A204.1 (cell line): ENCODE data around the gene TM4SF20.
"Not testable (repeated sequence)": the region's sequence is repeated elsewhere in the genome, so short reads cannot be mapped to it uniquely, and the experiment has no call there.

Source experiments
- FAIRE-seq: peaks from 2 replicates; lab custom pipeline; 2012; peaks lifted over from hg19 to GRCh38; lab: Jason Lieb, UNC

Gene TM4SF20

DNA sequence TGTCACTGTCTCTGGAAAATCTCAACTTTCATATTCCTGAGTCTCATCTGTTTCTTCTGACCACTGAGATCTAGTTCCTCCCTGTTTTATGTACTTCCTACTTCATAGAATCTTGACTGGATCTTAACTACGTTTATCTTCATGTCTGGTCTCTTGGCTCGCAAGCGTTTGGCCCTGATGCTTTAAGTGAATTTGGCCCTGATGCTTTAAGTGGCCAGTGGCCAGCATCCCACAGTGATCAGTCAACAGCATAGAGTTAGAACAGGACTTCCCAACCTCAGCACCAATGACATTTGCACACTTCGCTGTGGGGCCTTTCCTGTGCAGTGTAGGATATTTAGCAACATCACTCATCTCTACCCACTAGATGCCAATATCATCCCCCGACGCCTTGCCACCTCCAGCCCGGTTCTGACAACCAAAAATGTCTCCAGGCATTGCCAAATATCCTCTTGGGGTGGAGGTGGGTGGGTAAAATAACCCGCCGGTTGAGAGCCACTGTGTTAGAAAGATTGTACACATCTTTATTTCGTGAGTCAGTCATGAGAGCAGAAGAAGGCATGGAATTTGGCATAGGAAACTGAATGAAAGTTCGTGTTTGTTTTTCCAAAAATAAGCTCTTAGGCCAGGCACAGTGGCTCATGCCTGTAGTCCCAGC lies 12.2 kb downstream of the TM4SF20 start:
- FAIRE-seq: no peak

DNA sequence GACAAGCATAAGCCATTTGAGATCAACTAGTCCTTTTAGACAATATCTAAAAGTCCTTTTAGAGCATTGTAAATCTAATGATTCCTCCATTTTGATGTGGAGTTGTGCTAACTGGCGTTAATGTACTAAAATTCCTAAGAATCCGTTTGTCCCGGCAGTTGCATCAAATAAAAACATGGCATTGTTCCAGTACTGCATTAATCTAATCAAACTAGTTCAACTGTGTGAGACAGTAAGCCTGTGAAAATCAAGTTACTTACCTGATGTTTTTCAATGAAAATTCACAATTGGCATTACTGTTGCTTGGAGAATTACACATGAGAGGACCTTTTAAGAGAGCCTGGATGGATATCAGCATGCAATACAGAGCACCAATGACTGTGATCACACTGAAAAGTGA lies 13.3 kb downstream of the TM4SF20 start:
- FAIRE-seq: no peak

DNA sequence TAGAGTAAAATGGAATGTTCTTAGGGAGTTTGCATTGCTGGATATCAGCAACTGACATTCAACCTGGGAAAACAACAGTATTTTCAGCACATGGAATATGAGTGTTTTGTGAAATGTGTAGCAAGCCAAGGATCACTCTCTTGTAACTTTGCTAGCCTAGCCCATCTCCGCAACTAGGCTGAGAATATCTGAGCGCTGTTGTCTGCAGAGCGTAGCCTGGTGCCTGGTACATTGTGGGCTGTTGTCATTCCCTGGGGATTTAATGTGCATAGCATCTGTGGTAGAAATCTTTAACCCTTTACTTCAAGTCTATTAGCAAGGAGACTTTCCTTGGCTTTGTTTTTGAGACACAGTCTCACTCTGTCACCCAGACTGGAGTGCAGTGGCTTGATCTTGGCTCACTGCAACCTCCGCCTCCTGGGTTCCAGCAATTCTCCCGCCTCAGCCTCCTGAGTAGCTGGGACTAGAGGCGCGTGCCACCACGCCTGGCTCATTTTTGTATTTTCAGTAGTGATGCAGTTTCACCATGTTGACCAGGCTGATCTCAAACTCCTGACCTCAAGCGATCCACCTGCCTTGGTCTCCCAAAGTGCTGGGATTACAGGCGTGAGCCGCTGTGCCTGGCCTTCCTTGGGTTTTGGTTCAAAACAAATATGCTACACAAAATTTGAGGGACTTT lies 14.4 kb downstream of the TM4SF20 start:
- not testable (repeated sequence) for FAIRE-seq

DNA sequence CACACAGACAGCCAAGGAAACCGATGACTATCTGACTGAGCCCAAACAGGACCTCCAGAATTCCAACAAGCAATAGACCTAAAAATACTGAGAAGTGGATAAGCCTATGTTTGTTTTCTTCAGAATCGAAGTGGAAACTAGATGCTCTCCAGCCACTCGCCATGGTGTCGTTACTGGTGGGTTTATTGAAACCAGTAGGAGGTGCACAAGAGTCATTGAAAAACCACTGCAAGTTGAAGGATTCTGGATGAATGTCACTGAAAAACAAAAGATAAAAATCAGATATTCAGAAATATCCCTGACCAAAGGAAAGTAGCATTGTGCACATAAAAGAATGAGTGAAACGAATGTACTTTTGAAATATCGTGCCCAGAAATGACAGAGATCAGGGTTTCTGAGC lies 15.3 kb downstream of the TM4SF20 start:
- FAIRE-seq: no peak

DNA sequence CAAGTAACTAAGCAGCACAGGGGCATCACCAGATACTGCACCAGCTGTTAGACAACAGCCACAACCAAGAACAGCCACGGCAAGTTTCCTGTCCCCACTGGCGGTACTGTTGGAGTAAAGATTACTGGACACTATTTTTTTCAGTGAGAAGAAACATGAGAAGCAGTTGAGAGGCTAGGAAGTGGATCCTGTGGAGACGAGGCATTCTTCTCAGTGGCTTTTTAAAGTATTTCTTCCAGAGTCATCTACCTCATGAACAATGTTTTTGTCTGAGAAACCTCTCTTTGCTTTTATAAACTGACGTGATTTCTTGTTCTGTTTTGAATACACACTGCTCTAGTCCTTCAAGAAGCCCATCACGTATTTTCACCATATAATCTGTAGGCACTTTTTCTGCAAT lies 18.8 kb downstream of the TM4SF20 start:
- no peak for FAIRE-seq

DNA sequence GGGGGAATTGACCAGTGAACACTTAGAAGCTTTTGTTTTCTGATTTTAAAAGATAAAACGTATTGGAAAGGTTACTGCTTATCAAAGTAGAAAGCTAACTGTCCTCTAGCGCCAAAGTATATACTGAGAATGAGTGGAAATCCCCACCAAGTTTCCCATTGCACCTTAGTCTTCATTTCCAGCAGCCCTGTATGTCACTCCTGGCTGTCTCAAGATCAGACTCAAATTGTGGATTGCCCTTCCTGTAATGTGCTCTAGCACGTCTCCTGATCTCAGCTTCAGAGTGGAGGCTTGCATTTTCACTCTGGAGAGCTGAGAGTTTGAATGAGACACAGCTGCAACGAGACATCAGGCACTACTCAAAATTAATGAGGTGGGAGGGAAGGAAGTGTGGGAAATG lies 27.5 kb downstream of the TM4SF20 start:
- no peak for FAIRE-seq

DNA sequence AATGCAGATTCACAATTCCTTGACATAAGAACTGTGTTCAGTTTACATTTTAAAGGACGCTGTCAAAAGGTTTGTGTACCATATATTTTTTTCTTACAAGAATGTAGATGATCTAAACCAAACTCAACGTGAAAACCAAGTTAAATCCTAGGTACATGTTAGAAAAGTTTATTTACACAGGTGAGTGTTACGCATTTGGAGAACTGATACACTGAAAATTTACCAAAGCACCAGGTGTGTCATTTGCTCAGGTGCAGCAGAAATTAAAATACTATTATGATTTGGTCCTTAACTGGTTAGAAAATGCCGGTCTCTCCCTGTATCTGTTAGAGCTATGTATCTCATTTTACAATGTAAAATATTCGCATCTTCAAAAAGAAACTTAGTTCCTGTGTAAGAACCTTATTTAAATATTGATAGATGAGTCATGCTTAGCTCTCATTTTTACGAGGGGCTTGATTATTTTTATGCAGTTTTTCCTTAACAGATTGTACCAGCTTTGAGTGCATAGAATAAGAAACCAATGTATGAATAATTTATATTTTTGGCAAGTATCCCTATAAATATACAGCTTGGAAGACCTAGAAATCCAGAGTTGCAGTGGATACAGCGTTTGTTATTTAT lies 29.0 kb downstream of the TM4SF20 start:
- FAIRE-seq: no peak

DNA sequence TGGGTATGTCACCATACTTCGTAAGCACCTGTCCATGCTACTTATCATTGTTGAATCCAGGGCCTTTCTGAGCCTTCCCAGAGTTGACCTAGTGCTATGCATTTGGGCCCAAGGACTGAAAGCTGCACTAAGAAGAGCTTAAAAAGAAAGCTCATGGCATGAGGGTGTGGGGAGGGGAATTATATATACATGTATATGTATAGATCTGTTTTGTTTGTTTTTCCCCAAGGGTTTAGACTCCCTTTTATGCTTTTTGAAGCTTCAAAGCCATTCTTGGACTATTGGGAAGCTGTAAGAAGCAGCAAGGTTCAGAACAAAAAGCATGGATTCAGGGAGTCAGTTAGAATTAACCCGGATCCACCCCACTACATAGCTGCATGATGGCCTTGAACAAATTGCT lies 30.8 kb downstream of the TM4SF20 start:
- no peak for FAIRE-seq

DNA sequence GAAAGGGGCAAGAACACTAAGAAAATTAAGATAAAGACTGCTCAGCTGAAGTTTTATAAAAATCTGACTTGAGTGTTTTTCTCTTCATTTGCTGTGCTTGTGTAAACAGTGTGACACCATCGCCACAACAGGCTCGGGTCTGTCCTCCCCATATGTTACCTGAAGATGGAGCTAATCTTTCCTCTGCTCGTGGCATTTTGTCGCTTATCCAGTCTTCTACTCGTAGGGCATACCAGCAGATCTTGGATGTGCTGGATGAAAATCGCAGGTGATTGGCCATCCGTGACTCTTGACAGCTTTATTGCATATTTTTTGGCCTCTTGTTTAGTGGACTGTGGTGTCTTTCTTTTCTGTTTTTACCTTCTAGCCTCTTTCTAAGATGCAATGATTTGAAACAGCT lies 32.0 kb downstream of the TM4SF20 start:
- FAIRE-seq: no peak

DNA sequence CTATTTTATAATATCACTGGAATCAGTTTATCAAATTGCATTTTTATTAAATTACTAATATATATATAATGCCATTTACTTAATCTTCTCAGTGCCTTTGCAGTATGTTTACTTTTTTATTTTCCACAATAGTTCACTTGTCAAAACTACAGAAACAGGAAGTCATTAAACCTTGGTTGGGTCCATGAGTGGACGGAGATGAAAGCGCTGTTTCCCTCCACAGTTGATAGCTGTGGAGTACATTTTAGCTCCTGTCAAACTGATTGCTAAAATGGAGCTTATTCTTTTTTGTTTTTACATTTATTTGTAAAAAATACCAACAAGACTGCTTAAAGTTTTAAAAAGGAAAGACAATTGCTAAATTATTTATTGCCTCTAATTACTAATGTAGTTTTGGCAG lies 34.9 kb downstream of the TM4SF20 start:
- FAIRE-seq: no peak

DNA sequence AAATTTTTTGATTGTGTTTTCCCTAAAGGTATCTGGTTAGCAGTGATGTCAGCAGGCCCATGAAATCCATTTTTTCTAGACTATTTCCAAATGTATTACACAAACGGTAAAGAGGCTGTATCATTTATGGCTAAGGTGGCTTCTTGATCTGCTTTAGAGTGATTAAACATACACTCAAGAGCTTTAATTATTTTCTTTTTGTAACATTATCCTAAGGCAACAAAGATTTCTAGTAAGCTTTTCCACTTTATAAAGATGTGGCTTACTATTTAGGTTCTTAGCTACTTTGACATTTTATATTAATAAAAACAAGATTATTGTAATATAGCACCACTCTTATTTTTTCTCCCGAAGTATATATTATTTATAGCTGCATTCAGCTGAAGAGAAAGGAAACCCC lies 37.6 kb downstream of the TM4SF20 start:
- FAIRE-seq: no peak

DNA sequence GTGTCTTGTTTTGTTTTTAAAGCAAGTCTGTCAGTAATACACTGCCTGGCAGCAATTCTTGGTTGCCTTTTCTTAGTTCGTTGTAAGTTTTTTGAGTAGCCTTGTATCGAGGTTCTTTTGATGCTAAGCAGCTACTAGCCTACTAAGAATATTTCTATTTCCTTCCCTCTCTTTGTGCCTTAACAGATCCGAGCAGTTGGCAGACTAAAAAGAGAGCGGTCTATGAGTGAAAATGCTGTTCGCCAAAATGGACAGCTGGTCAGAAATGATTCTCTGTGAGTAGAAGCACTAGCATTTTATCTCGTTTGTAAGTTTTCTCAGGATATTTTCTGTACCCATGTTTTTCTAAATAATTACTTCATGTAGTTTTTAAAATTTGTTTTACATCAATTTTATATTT lies 39.0 kb downstream of the TM4SF20 start:
- no peak for FAIRE-seq

DNA sequence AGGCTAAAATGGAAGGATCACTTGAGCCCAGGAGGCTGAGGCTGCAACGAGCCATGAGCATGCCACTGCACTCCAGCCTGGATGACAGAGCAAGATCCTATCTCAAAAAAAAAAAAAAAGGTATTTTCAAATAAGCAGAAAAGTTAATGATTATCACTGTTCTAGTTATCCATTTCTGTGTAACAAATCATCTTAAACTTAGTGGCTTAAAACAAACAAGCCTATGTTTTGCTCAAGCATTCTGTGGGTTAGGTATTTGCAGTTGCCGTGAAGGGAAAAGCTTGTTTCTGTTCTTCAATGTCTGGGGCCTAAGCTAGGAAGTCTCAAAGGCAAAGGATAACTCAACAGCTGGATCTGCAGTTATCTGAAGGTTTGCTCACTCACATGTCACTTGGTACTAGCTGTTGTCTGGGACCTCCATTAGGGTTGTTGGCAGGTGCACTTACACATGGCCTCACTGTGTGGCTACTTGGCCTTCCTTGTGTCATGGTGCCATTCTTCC lies 40.0 kb downstream of the TM4SF20 start:
- no peak for FAIRE-seq

DNA sequence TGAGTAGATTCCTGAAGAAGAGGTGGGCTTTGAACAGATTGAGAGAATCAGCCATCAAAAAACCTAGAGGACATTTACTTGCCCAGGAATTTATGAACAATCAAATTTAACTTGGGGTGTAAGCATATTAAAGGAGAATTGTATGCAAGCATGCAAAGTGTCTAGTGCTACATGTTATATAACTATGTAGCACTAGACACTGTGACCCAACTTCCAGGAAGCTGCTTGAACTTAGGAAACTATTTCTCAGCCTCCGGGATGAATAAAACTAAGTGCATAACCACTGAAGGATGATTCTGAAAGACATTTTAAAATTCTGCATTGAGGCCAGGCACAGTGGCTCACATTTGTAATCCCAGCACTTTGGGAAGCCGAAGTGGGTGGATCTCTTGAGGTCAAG lies 41.7 kb downstream of the TM4SF20 start:
- no peak for FAIRE-seq

DNA sequence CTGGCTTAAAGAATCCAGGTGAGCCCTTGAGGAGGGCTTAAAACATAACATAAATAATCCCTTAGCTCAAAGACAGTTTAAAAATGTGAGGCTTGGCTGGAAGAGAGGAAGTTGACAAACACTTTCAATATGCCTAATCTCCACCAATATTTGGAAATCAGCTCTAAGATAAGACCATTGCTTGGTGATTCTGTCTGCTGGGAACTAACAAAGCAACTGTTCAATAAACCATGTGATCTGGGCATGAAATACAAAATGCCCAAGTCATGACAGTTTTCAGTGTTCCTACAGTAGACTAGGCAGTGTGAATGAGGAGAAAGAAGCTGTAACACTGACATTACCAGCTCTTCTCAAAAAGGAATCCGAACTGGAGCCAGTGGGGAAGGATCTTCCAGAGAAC lies 43.4 kb downstream of the TM4SF20 start:
- FAIRE-seq: no peak

DNA sequence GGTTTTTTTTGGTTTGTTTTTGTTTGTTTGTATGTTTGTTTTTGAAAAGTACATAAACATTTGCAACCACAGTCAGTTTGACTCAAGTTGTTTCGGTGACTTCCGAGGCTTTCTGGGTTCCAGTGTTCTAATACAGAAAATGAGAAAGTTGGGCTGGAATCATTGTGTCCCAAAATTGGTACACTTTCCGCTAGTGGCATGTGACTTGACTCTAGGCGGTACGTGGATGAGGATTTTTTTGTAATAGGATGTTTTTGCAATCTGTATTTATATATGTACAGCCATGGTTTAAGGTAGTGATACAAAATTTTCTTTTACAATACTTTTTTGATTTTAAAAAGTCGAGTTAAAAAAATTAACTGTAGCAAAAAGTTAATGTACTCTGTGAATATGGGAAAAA lies 52.3 kb downstream of the TM4SF20 start:
- no peak for FAIRE-seq

DNA sequence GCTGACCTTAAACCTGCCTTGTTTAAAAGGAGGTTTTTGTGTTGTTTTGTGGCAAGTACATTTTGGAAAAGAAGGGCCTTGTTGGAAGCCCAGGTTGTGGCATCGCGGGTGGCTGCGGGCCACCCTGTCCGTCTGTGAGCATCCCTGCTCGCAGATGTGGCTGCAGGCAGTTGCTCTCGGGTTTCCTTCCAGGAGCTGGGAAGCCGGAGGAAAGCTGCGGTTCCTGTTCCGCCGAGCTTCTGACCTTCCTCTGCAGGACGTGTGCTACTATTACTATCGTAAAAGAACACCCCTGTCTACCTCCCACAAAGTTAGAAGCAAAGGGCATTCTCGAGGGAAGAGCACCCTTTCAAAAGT lies 53.3 kb downstream of the TM4SF20 start:
- FAIRE-seq: no peak

DNA sequence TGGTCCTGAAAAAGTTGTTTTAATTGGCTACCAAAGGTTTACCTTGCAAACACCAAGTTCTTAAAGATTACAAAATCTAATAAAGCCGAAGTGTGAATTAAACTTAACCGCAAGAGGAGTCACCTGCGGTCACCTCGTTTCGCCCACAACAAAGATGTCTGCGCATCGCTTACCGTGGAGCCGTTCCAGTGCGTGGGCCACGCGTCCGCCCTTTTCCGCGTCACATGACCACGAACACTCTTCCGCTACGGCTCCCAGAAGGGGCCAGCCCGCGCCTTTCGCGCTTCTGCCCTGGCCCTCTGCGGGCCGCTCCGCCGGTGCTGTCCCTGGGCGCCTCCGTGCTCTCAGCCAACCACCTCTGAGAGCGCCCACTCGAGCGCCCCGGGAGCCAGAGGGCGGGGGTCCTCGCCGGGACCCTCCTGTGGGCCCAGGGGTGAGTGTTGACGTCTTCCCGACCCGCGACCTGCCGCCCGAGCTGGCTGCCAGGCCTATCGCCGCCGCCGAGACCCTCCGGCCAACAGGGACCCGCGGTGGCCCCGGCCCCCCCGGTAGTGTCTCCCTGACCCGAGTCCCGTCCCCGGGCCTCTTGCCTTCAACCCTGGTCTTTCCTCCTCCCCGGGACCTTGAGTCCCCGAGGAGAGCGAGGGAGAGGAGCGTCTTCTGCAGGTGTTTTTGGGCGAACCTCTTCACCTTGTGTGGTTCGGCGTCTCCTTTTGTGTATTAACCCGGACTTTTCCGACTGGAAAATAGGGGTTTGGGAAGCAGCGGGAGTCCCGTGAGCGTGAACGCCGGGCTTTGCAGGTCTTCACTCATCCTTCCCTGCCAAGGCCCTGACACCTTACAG lies 53.9 kb downstream of the TM4SF20 start, which contains the start of gene MFF:
MFF (plus strand) TSS at position 257 of the 844 bp plus-strand sequence. CDS start 5,415 bp downstream, outside the sequence.
- FAIRE-seq: no peak

DNA sequence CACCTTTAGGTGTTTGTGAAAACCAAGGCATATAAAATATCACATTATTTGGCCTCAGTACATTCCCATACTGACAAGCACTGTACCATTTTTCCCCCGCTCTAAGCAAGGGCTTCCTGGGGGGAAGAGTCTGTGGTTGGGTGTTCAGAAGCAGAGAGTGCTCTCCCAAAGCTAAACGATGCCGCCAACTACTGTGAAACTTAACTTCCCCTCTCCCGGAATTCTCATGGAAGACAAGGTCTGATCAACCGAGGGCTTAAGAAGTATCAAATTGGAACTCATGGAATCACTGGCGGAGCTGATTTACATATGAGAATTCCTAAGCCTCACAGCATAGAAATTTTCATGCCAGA lies 54.5 kb downstream of the TM4SF20 start:
- no peak for FAIRE-seq

DNA sequence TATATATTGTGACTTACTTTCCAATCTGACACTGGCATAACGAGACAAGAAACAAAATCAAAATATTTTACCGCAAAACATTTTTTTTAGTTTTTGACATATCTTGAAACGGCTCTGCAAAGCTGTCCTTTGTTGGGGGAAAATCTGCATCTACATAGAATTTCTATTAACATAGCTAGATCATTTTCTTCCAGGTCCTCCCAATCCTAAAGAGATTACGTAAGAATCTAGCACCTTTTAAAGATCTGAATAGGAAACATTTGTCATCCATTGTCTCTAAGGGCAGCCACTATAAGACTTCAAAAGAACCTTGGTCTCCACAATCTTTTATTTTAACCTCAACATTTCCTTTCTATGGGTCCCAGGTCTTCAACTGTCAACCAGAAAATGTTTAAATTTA lies 55.3 kb downstream of the TM4SF20 start:
- FAIRE-seq: no peak

DNA sequence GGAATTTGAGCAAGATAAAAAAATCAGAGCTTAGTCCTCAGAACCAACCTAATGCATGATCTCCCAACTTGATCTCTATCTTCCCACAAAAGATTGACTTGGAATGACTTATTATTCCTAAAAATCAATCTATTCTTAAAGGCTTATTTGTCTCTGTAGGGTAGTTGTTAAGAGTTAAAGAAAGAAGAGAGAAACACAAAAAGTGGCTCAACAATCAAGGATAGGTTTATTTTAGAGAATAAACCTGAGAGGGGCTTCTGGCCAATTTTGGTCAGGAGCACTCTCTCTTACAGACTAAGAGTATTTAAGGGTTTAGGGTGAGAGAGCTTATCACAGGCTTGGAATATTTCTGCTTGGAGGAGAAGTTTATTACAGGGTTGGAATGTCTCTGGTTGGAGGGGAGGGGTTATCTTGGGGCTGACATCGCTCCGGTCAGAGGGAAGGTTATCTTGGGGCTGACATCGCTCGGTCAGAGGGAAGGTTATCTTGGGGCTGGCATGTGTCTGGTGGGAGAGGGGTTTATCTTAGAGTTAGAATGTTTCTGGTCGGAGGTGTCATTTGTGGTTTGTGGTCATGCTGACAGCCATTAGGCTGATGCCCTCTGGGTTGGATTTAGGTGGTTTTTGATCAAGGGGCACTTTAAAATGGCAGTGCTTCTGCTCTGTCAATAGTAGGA lies 56.4 kb downstream of the TM4SF20 start:
- no peak for FAIRE-seq
